DOHH2 (cell line): Measurements from ENCODE around the gene PPP1R13B.

Experiments
- H3F3A ChIP-seq: fragments of 200-600 bp; sonication (generic), shearing (Covaris generic); 2 replicates; pipeline ENCODE4 v1.6.0; 2016; ENCODE audit warnings: antibody characterized with exemption, mild to moderate bottlenecking; ENCODE audit not compliant: control insufficient read depth, insufficient read depth
- H3K27ac ChIP-seq: fragments of 200-600 bp; sonication (generic); 2 replicates; pipeline ENCODE4 v1.5.1; 2014; ENCODE audit warnings: low read depth, mild to moderate bottlenecking, low read length, moderate library complexity
- H3K27me3 ChIP-seq: fragments of 200-600 bp; sonication (generic); 2 replicates; pipeline ENCODE4 v1.6.1; 2014; ENCODE audit warnings: mild to moderate bottlenecking, low read length, mixed read lengths; ENCODE audit not compliant: control insufficient read depth
- H3K36me3 ChIP-seq: fragments of 200-600 bp; sonication (generic); 2 replicates; pipeline ENCODE4 v1.6.1; 2014; ENCODE audit warnings: mild to moderate bottlenecking, low read length, moderate library complexity, mixed read lengths; ENCODE audit not compliant: control insufficient read depth
- H3K4me1 ChIP-seq: fragments of 200-600 bp; sonication (generic); 2 replicates; pipeline ENCODE4 v1.6.1; 2014; ENCODE audit warnings: mild to moderate bottlenecking, low read length, mixed read lengths; ENCODE audit not compliant: control insufficient read depth
- H3K4me2 ChIP-seq: fragments of 200-600 bp; sonication (generic); 2 replicates; pipeline ENCODE4 v1.6.0; 2014; ENCODE audit warnings: mild to moderate bottlenecking, low read length, moderate library complexity
- H3K4me3 ChIP-seq: fragments of 200-600 bp; sonication (generic); 2 replicates; pipeline ENCODE4 v1.5.1; 2014; ENCODE audit warnings: mild to moderate bottlenecking, low read length, mixed read lengths
- H3K79me2 ChIP-seq: fragments of 200-600 bp; sonication (generic); 2 replicates; pipeline ENCODE4 v1.6.1; 2014; ENCODE audit warnings: mild to moderate bottlenecking, low read length, mixed read lengths; ENCODE audit not compliant: control insufficient read depth
- H3K9me2 ChIP-seq: fragments of 200-600 bp; sonication (generic); replicated peaks from 2 replicates; pipeline ENCODE4 v1.6.1; 2014; ENCODE audit warnings: mild to moderate bottlenecking, low read length, mixed read lengths; ENCODE audit not compliant: control insufficient read depth
- H3K9me3 ChIP-seq: fragments of 200-600 bp; sonication (generic); 2 replicates; pipeline ENCODE4 v1.6.1; 2014; ENCODE audit warnings: antibody characterized with exemption, low read length, mixed read lengths; ENCODE audit not compliant: control insufficient read depth, insufficient read depth
- H4K20me1 ChIP-seq: fragments of 200-600 bp; sonication (generic); 2 replicates; pipeline ENCODE4 v1.6.0; 2014; ENCODE audit warnings: low read depth, mild to moderate bottlenecking, antibody characterized with exemption, low read length, moderate library complexity; ENCODE audit not compliant: control insufficient read depth, insufficient read depth
- CTCF ChIP-seq: fragments of 200-600 bp; sonication (generic); IDR thresholded peaks from one replicate; pipeline ENCODE4 v1.5.1; 2014; ENCODE audit warnings: antibody characterized with exemption, mild to moderate bottlenecking, low read depth, low read length; ENCODE audit not compliant: poor library complexity, severe bottlenecking
- EZH2phosphoT487 ChIP-seq: fragments of 200-600 bp; sonication (generic); IDR thresholded peaks from 2 replicates; pipeline ENCODE4 v1.6.1; 2017; ENCODE audit warnings: borderline replicate concordance, mild to moderate bottlenecking, antibody characterized with exemption, low read length, moderate library complexity, mixed read lengths

PPP1R13B gene

GRCh38 chr14:103762541-103762940 lies 84.8 kb downstream of the PPP1R13B start:
- H3K36me3 ChIP-seq, result no peaks in the 10 kb centered on the region
- no peaks in the 10 kb centered on the region for H3K9me3 ChIP-seq
- H3K4me1 ChIP-seq, result no peaks in the 10 kb centered on the region
- H3K9me2 ChIP-seq, result no peaks in the 10 kb centered on the region
- H3K27me3 ChIP-seq, result no peaks in the 10 kb centered on the region
- TF ChIP-seq EZH2phosphoT487, result no peak
- no peak for TF ChIP-seq CTCF
- H3K4me2 ChIP-seq, result no peak overlapping the region
- H4K20me1 ChIP-seq, result no peaks in the 10 kb centered on the region
- no peak overlapping the region for H3K4me3 ChIP-seq
- H3F3A ChIP-seq, result no peaks in the 10 kb centered on the region
- no peak overlapping the region for H3K27ac ChIP-seq
- H3K79me2 ChIP-seq, result no peaks in the 10 kb centered on the region

- Histone ChIP-seq H3K27ac (no peak overlapping the region), H4K20me1 (no peaks in the 10 kb centered on the region), H3K4me2 (no peak overlapping the region), H3K9me3 (no peaks in the 10 kb centered on the region), H3K36me3 (no peaks in the 10 kb centered on the region), H3F3A (no peaks in the 10 kb centered on the region), H3K27me3 (no peaks in the 10 kb centered on the region), H3K4me1 (no peaks in the 10 kb centered on the region), H3K79me2 (no peaks in the 10 kb centered on the region), H3K9me2 (no peaks in the 10 kb centered on the region), H3K4me3 (no peak overlapping the region)
- TF ChIP-seq CTCF, result no peak
- TF ChIP-seq EZH2phosphoT487, result no peak
Observed at GRCh38 chr14:103762036-103762435, 85.3 kb downstream of the PPP1R13B start.

GRCh38 chr14:103758059-103758776 lies 89.2 kb downstream of the PPP1R13B start:
- Histone ChIP-seq H3F3A (no peaks in the 10 kb centered on the region), H3K27me3 (no peaks in the 10 kb centered on the region), H3K4me3 (no peak overlapping the region), H3K27ac (no peak overlapping the region), H3K9me2 (no peaks in the 10 kb centered on the region), H3K9me3 (no peaks in the 10 kb centered on the region), H3K4me2 (no peak overlapping the region), H3K36me3 (no peaks in the 10 kb centered on the region), H4K20me1 (no peaks in the 10 kb centered on the region), H3K79me2 (no peaks in the 10 kb centered on the region), H3K4me1 (no peaks in the 10 kb centered on the region)
- TF ChIP-seq EZH2phosphoT487 (no peak), CTCF (no peak)
